Measurements from ENCODE around the gene LARP4. TPM values are rescaled to one million over a fixed set of nuclear protein-coding genes. Genes with fewer than 3 reads are reported as not detected.

Gene LARP4
- total and polyA plus RNA-seq, 2 donors (not counting 3 experiments of a cell fraction or from before 2014, with no cell fraction given), result 8.9 to 69.6 TPM

DNA sequence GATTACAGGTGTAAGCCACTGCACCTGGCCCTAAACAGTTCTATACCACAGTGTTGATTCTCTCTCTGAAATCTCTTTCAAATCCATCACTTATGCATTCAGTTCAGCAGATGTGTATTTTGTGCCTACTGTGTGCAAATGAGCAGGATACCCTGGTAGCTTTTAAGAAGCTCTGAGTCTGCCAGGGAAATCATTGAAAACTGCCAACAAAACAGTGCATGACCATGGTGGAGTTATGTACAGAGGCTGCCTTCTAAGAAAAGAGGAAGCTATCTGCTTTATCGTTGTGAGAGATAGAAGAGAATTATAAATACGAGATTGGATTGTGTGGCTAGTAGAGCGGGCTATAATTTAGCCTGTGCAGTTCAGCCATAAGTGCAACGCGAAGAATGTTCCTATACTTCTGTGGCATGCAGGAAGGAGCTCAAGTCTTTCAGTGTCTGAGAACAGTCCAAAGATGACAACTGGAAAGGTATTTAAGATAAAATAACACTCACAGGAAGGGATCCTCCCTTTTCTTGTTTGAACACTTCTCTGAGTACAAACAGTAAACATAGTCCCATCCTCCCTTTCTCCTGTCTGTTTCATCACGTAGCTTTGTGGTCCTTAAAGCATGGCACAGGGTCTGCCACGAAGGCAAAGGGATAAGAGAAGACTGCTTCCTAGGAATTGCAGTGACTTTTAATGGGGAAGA is 108.4 kb downstream of the LARP4 start:
- Histone ChIP-seq H3K9me3 (replicated peaks; ENCODE audit: control insufficient read depth, insufficient read depth, low read length) (no peaks in the 10 kb centered on the region), H3K9ac (replicated peaks; ENCODE audit: extremely low read depth, insufficient read depth, low read length) (no peak overlapping the region), H3K27ac (ENCODE audit: insufficient read depth, low read depth, low read length) (no peak overlapping the region), H2AFZ (ENCODE audit: low read depth, low read length) (no peak overlapping the region), H3K27me3 (ENCODE audit: control insufficient read depth in 2 of 2, insufficient read depth in 2 of 2, low read length in 2 of 2) (no peaks in the 10 kb centered on the region), H3K79me2 (ENCODE audit: control insufficient read depth, insufficient read depth, low read length) (peaks cover 67% of the 10 kb centered on the region), H3K4me3 (replicated peaks in 1 of 3; ENCODE audit: insufficient read depth in 1 of 3, low read depth in 1 of 3, low read length in 3 of 3) (no peak overlapping the region), H3K4me2 (ENCODE audit: insufficient read depth, low read length) (no peak overlapping the region), H3K36me3 (ENCODE audit: control insufficient read depth in 2 of 2, extremely low read depth in 1 of 2, insufficient read depth in 2 of 2, low read length in 2 of 2) (no peaks in the 10 kb centered on the region), H3K4me1 (ENCODE audit: control insufficient read depth, extremely low read depth, insufficient read depth, low read length) (peaks cover 11% of the 10 kb centered on the region), H4K20me1 (replicated peaks; ENCODE audit: control insufficient read depth, extremely low read depth, insufficient read depth, low read length) (peaks cover 7% of the 10 kb centered on the region), H3K9me1 (replicated peaks; ENCODE audit: control insufficient read depth, extremely low read depth, insufficient read depth, low read length) (no peaks in the 10 kb centered on the region)
- DNase-seq (ENCODE audit: low read depth, low spot score) (no peak), FAIRE-seq (no peak)
- no peak for TF ChIP-seq POLR2AphosphoS5 (IDR thresholded peaks at IDR 0.05; ENCODE audit: insufficient read depth, low read depth, low read length)
- TF ChIP-seq POLR2A (IDR thresholded peaks at IDR 0.05; ENCODE audit: low read depth, low read length), result no peak
- no peak for TF ChIP-seq JUN (IDR thresholded peaks at IDR 0.05; ENCODE audit: borderline replicate concordance, insufficient read depth, insufficient read length, low read depth)
- TF ChIP-seq, protein P1, sequence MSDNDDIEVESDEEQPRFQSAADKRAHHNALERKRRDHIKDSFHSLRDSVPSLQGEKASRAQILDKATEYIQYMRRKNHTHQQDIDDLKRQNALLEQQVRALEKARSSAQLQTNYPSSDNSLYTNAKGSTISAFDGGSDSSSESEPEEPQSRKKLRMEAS (IDR thresholded peaks at IDR 0.05; ENCODE audit: insufficient read depth, insufficient read length), result no peak
- TF ChIP-seq MYC (IDR thresholded peaks at IDR 0.05; ENCODE audit: low read depth, low read length), result no peak
- TF ChIP-seq, protein P2, sequence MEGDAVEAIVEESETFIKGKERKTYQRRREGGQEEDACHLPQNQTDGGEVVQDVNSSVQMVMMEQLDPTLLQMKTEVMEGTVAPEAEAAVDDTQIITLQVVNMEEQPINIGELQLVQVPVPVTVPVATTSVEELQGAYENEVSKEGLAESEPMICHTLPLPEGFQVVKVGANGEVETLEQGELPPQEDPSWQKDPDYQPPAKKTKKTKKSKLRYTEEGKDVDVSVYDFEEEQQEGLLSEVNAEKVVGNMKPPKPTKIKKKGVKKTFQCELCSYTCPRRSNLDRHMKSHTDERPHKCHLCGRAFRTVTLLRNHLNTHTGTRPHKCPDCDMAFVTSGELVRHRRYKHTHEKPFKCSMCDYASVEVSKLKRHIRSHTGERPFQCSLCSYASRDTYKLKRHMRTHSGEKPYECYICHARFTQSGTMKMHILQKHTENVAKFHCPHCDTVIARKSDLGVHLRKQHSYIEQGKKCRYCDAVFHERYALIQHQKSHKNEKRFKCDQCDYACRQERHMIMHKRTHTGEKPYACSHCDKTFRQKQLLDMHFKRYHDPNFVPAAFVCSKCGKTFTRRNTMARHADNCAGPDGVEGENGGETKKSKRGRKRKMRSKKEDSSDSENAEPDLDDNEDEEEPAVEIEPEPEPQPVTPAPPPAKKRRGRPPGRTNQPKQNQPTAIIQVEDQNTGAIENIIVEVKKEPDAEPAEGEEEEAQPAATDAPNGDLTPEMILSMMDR (IDR thresholded peaks at IDR 0.05; ENCODE audit: extremely low read depth in 1 of 2, insufficient read depth in 1 of 2, low read depth in 1 of 2, low read length in 2 of 2), result no peak
- dilution Hi-C loops (cut with MboI; ENCODE audit: extremely low pct_ligation_motif_present, low sequenced_read_pairs), result no loop called here
- ChIA-PET POLR2A (no interaction called here), CTCF (interaction anchor here (0.8 to 8.9 kb wide), 7 partner anchors 24 to 165 kb away, joined by 3 to 261 read pairs (median 4); no protein-coding TSS in a partner anchor)
- intact Hi-C loops (cut with micrococcal nuclease), result loop anchor here (5.0 kb wide), 1 partner anchor 88 kb away; no protein-coding TSS in a partner anchor
- no TSS peak for BruUV-seq (replicated peaks)
